Muscle layer of colon (tissue), 2 donors: ENCODE data around the gene DLG5.

Experiments used
- H3K27ac ChIP-seq: one replicate; pipeline ENCODE4 v1.7.0; 2013; ENCODE audit warnings: low read depth, mild to moderate bottlenecking, low read length, moderate library complexity
- H3K27me3 ChIP-seq, 2 donors: one replicate each; pipeline ENCODE4 v1.7.0; 2013; ENCODE audit warnings: low read length in 2 of 2, mild to moderate bottlenecking in 2 of 2; ENCODE audit not compliant: insufficient read depth in 2 of 2, control insufficient read depth in 1 of 2
- H3K36me3 ChIP-seq: one replicate; pipeline ENCODE4 v1.7.0; 2013; ENCODE audit warnings: mild to moderate bottlenecking, low read length; ENCODE audit not compliant: insufficient read depth
- H3K4me1 ChIP-seq: one replicate; pipeline ENCODE4 v1.7.0; 2013; ENCODE audit warnings: mild to moderate bottlenecking, low read length; ENCODE audit not compliant: insufficient read depth
- H3K4me3 ChIP-seq, 2 donors: one replicate each; pipeline ENCODE4 v1.7.0; 2013; ENCODE audit warnings: low read length in 2 of 2, low read depth in 1 of 2, mild to moderate bottlenecking in 1 of 2, moderate library complexity in 1 of 2
- H3K9ac ChIP-seq: one replicate; pipeline ENCODE4 v1.7.0; 2013; ENCODE audit warnings: low read length
- H3K9me3 ChIP-seq: one replicate; pipeline ENCODE4 v1.7.0; 2013; ENCODE audit warnings: mild to moderate bottlenecking, low read length
- donor health status: abdominal sarcoma.
- donor health status: Adenocarcinoma of cecum.

DLG5 gene

GRCh38 chr10:77922566-77923179 is 3.9 kb downstream of the DLG5 start:
- Histone ChIP-seq H3K27me3 (no peaks in the 10 kb centered on the region), H3K4me1 (peaks cover 54% of the 10 kb centered on the region), H3K9ac (no peak overlapping the region), H3K9me3 (no peaks in the 10 kb centered on the region), H3K36me3 (no peaks in the 10 kb centered on the region), H3K4me3 (no peak overlapping the region), H3K27ac (no peak overlapping the region)

GRCh38 chr10:77922055-77922454 is 4.5 kb downstream of the DLG5 start:
- Histone ChIP-seq H3K9me3 (no peaks in the 10 kb centered on the region), H3K9ac (no peak overlapping the region), H3K27me3 (no peaks in the 10 kb centered on the region), H3K4me3 (no peak overlapping the region), H3K27ac (no peak overlapping the region), H3K36me3 (no peaks in the 10 kb centered on the region), H3K4me1 (peaks cover 48% of the 10 kb centered on the region)

DNA sequence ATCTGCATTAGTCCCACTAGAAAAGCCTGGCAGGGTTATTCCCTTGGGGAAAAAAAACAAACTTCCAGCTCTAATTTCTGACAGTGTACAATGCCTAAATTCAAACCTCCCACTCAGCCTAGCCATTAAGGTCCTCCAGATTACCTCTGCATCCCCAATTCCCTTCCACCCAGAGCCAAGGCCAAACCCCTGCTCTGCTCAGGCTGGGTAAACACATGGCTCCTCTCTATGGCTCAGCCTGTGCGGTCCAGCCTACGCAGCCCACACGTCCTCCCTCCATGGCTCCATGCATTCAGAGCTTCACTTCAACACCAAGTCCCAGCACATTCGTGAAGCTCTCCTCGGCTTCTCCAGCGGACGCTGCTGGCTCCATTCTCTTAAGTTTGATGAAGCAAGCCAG is 5.2 kb downstream of the DLG5 start:
- no peak overlapping the region for H3K27ac ChIP-seq
- no peaks in the 10 kb centered on the region for H3K27me3 ChIP-seq
- H3K4me1 ChIP-seq = peaks cover 48% of the 10 kb centered on the region
- no peaks in the 10 kb centered on the region for H3K9me3 ChIP-seq
- H3K4me3 ChIP-seq = no peak overlapping the region
- H3K9ac ChIP-seq = no peak overlapping the region
- no peaks in the 10 kb centered on the region for H3K36me3 ChIP-seq

GRCh38 chr10:77920495-77920894 is 6.1 kb downstream of the DLG5 start:
- Histone ChIP-seq H3K9me3 (no peaks in the 10 kb centered on the region), H3K36me3 (no peaks in the 10 kb centered on the region), H3K27ac (peak overlapping the region; percentile 17), H3K27me3 (no peaks in the 10 kb centered on the region), H3K9ac (no peak overlapping the region), H3K4me1 (peaks cover 52% of the 10 kb centered on the region), H3K4me3 (no peak overlapping the region)

GRCh38 chr10:77919713-77920108 is 6.8 kb downstream of the DLG5 start:
- H3K27me3 ChIP-seq = no peaks in the 10 kb centered on the region
- H3K9ac ChIP-seq = no peak overlapping the region
- no peaks in the 10 kb centered on the region for H3K36me3 ChIP-seq
- no peak overlapping the region for H3K27ac ChIP-seq
- H3K9me3 ChIP-seq = no peaks in the 10 kb centered on the region
- H3K4me1 ChIP-seq = peaks cover 47% of the 10 kb centered on the region
- H3K4me3 ChIP-seq = no peak overlapping the region

- Histone ChIP-seq H3K9me3 (no peaks in the 10 kb centered on the region), H3K4me3 (no peak overlapping the region), H3K27ac (no peak overlapping the region), H3K4me1 (peaks cover 45% of the 10 kb centered on the region), H3K27me3 (no peaks in the 10 kb centered on the region), H3K9ac (no peak overlapping the region), H3K36me3 (no peaks in the 10 kb centered on the region)
Observed at GRCh38 chr10:77915319-77916105, 11.0 kb downstream of the DLG5 start.

- H3K27me3 ChIP-seq = no peaks in the 10 kb centered on the region
- no peaks in the 10 kb centered on the region for H3K36me3 ChIP-seq
Observed at GRCh38 chr10:77913090-77913489, 13.5 kb downstream of the DLG5 start.

DNA sequence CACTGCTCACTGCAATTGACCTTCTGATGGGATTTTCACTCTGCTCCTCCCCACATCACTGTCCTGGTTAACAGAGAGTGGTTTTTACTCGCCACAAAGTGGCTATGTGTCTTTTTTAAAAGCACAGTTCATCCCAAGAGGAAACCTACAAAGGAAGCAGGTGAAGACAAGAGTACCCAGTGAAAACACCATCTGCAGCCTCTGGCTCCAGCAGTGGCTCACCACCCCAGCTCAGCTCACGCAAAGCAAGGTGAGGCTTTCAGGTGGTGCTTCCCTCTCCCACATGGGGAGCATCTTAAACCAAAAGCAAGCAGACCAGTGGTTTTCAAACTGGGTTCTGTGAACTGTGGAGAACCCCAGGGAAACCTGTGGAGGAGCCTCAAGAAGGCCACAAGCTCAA is 14.0 kb downstream of the DLG5 start:
- H3K36me3 ChIP-seq = no peaks in the 10 kb centered on the region
- no peaks in the 10 kb centered on the region for H3K9me3 ChIP-seq
- no peaks in the 10 kb centered on the region for H3K27me3 ChIP-seq
- no peak overlapping the region for H3K27ac ChIP-seq
- peaks cover 55% of the 10 kb centered on the region for H3K4me1 ChIP-seq
- no peak overlapping the region for H3K4me3 ChIP-seq
- H3K9ac ChIP-seq = no peak overlapping the region

More at GRCh38 chr10:77913090-77913489, 13.5 kb downstream of the DLG5 start:
- Histone ChIP-seq H3K4me3 (no peak overlapping the region), H3K9ac (no peak overlapping the region), H3K9me3 (no peaks in the 10 kb centered on the region), H3K27ac (no peak overlapping the region), H3K4me1 (peaks cover 50% of the 10 kb centered on the region)

DNA sequence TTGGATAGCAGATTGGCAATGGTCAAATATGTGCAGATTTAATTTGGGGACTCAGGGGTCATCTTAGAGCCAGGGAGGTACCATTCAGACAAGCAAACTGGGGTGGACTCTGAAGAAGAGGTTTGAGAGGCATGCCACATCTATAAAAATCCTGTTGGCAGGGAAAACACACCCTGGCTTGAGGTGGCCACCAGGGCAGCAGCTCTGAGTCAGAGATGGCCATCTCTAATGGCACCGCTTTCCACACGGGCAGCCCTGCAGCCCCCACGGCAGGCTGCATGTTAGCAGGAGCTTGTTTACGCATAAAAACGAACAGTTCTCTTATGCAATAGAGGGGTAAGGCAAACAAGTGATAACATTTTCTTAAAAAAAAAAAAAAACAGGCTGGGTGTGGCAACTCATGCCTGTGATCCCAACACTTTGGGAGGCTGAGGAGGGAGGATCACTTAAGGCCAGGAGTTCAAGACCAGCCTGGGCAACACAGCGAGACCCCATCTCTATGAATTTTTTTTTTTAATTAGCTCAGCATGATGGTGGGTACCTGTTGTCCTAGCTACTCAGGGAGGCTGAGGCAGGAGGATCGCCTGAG is 14.9 kb downstream of the DLG5 start:
- Histone ChIP-seq H3K4me1 (peaks cover 61% of the 10 kb centered on the region), H3K27ac (no peak overlapping the region), H3K9ac (no peak overlapping the region), H3K9me3 (no peaks in the 10 kb centered on the region), H3K36me3 (no peaks in the 10 kb centered on the region), H3K27me3 (no peaks in the 10 kb centered on the region), H3K4me3 (no peak overlapping the region)

- H3K9me3 ChIP-seq = no peaks in the 10 kb centered on the region
- H3K4me1 ChIP-seq = peaks cover 68% of the 10 kb centered on the region
- H3K27me3 ChIP-seq = no peaks in the 10 kb centered on the region
- H3K36me3 ChIP-seq = no peaks in the 10 kb centered on the region
- H3K27ac ChIP-seq = no peak overlapping the region
- no peak overlapping the region for H3K4me3 ChIP-seq
- no peak overlapping the region for H3K9ac ChIP-seq
Observed at GRCh38 chr10:77910524-77911145, 15.9 kb downstream of the DLG5 start.

- H3K4me3 ChIP-seq = no peak overlapping the region
- H3K27me3 ChIP-seq = no peaks in the 10 kb centered on the region
- H3K4me1 ChIP-seq = peaks cover 68% of the 10 kb centered on the region
- no peaks in the 10 kb centered on the region for H3K9me3 ChIP-seq
- H3K27ac ChIP-seq = no peak overlapping the region
- H3K9ac ChIP-seq = no peak overlapping the region
- H3K36me3 ChIP-seq = no peaks in the 10 kb centered on the region
Observed at GRCh38 chr10:77909749-77910375, 16.7 kb downstream of the DLG5 start.
